ENCODE results near the gene TBX4.

DNA sequence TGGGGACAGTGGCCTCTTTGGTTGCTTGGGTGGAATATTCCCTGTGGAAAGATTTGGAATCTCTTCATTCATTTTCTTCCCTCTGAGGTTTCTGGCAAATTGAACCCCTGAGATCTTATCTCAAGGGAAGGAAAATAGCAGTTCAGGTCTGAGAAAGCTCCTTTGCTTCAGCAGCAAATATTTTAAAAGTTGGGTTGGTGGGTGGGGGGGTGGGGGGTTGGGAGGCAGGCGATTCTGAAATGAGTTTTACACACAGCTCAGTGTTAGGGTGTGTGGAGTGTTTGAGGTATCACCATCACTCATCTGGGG is 45.7 kb upstream of the TBX4 start:
- TF ChIP-seq POLR2A (IDR thresholded peaks at IDR 0.05; ENCODE audit: low read length) = no peak
- TF ChIP-seq, protein P1, sequence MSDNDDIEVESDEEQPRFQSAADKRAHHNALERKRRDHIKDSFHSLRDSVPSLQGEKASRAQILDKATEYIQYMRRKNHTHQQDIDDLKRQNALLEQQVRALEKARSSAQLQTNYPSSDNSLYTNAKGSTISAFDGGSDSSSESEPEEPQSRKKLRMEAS (IDR thresholded peaks at IDR 0.05) = no peak
- TF ChIP-seq CTCF (IDR thresholded peaks at IDR 0.05) = no peak
- TF ChIP-seq REST (IDR thresholded peaks at IDR 0.05) = no peak
- TF ChIP-seq POLR2AphosphoS2 (conservative IDR thresholded peaks at IDR 0.05; ENCODE audit: low read length) = no peak
- no peak for TF ChIP-seq RCOR1 (IDR thresholded peaks at IDR 0.05; ENCODE audit: low read depth, low read length)
- no peak for TF ChIP-seq CHD2 (IDR thresholded peaks at IDR 0.05; ENCODE audit: low read length, partially characterized antibody)
- TF ChIP-seq CEBPB (IDR thresholded peaks at IDR 0.05) = no peak

Data from A549 (cell line).